ENCODE data around the gene GLG1.
A peak's percentile ranks its signal among the peaks of the same experiment; 100 is the strongest.

Gene GLG1

GRCh38 chr16:74575175-74575806 lies 31.6 kb downstream of the GLG1 start:
- TF ChIP-seq POLR2A (IDR thresholded peaks at IDR 0.05; ENCODE audit: low read length) = no peak
- no peak for TF ChIP-seq GATA1 (IDR thresholded peaks at IDR 0.05; ENCODE audit: low read depth, low read length)
- no peak for DNase-seq

- TF ChIP-seq POLR2A (IDR thresholded peaks at IDR 0.05; ENCODE audit: low read length) = no peak
- TF ChIP-seq GATA1 (IDR thresholded peaks at IDR 0.05; ENCODE audit: low read depth, low read length) = no peak
- DNase-seq = no peak
Measured at GRCh38 chr16:74574146-74574545, 32.8 kb downstream of the GLG1 start.

GRCh38 chr16:74573622-74574021 lies 33.3 kb downstream of the GLG1 start:
- no peak for DNase-seq
- TF ChIP-seq GATA1 (IDR thresholded peaks at IDR 0.05; ENCODE audit: low read depth, low read length) = no peak
- TF ChIP-seq POLR2A (IDR thresholded peaks at IDR 0.05; ENCODE audit: low read length) = no peak

- no peak for DNase-seq
- TF ChIP-seq POLR2A (IDR thresholded peaks at IDR 0.05; ENCODE audit: low read length) (no peak), GATA1 (IDR thresholded peaks at IDR 0.05; ENCODE audit: low read depth, low read length) (no peak)
Measured at GRCh38 chr16:74570412-74571301, 36.3 kb downstream of the GLG1 start.

GRCh38 chr16:74568961-74569631 lies 37.8 kb downstream of the GLG1 start:
- DNase-seq = no peak
- no peak for TF ChIP-seq POLR2A (IDR thresholded peaks at IDR 0.05; ENCODE audit: low read length)
- no peak for TF ChIP-seq GATA1 (IDR thresholded peaks at IDR 0.05; ENCODE audit: low read depth, low read length)

- no peak for TF ChIP-seq GATA1 (IDR thresholded peaks at IDR 0.05; ENCODE audit: low read depth, low read length)
- no peak for TF ChIP-seq POLR2A (IDR thresholded peaks at IDR 0.05; ENCODE audit: low read length)
Measured at GRCh38 chr16:74567901-74568300, 39.0 kb downstream of the GLG1 start.

GRCh38 chr16:74565378-74565777 lies 41.5 kb downstream of the GLG1 start:
- TF ChIP-seq GATA1 (IDR thresholded peaks at IDR 0.05; ENCODE audit: low read depth, low read length) (no peak), POLR2A (IDR thresholded peaks at IDR 0.05; ENCODE audit: low read length) (no peak)
- no peak for DNase-seq

More at GRCh38 chr16:74567901-74568300, 39.0 kb downstream of the GLG1 start:
- no peak for DNase-seq

- DNase-seq = no peak
- no peak for TF ChIP-seq GATA1 (IDR thresholded peaks at IDR 0.05; ENCODE audit: low read depth, low read length)
- TF ChIP-seq POLR2A (IDR thresholded peaks at IDR 0.05; ENCODE audit: low read length) = no peak
Measured at GRCh38 chr16:74564451-74564984, 42.4 kb downstream of the GLG1 start.

GRCh38 chr16:74563828-74564263 lies 43.1 kb downstream of the GLG1 start:
- no peak for TF ChIP-seq POLR2A (IDR thresholded peaks at IDR 0.05; ENCODE audit: low read length)
- DNase-seq = peak; percentile 50 to 77

GRCh38 chr16:74562117-74562516 lies 44.8 kb downstream of the GLG1 start:
- TF ChIP-seq POLR2A (IDR thresholded peaks at IDR 0.05; ENCODE audit: low read length) = no peak
- TF ChIP-seq GATA1 (IDR thresholded peaks at IDR 0.05; ENCODE audit: low read depth, low read length) = no peak
- DNase-seq = no peak

- no peak for TF ChIP-seq POLR2A (IDR thresholded peaks at IDR 0.05; ENCODE audit: low read length)
- TF ChIP-seq GATA1 (IDR thresholded peaks at IDR 0.05; ENCODE audit: low read depth, low read length) = no peak
- no peak for DNase-seq
Measured at GRCh38 chr16:74561626-74562025, 45.3 kb downstream of the GLG1 start.

GRCh38 chr16:74560912-74561311 lies 46.0 kb downstream of the GLG1 start:
- TF ChIP-seq POLR2A (IDR thresholded peaks at IDR 0.05; ENCODE audit: low read length) (no peak), GATA1 (IDR thresholded peaks at IDR 0.05; ENCODE audit: low read depth, low read length) (no peak)
- no peak for DNase-seq

- no peak for DNase-seq
- no peak for TF ChIP-seq POLR2A (IDR thresholded peaks at IDR 0.05; ENCODE audit: low read length)
- no peak for TF ChIP-seq GATA1 (IDR thresholded peaks at IDR 0.05; ENCODE audit: low read depth, low read length)
Measured at GRCh38 chr16:74558873-74559272, 48.0 kb downstream of the GLG1 start.

- no peak for DNase-seq
- TF ChIP-seq POLR2A (IDR thresholded peaks at IDR 0.05; ENCODE audit: low read length) (no peak), GATA1 (IDR thresholded peaks at IDR 0.05; ENCODE audit: low read depth, low read length) (no peak)
Measured at GRCh38 chr16:74557275-74557674, 49.6 kb downstream of the GLG1 start.
